OCI-LY1 (cell line): ENCODE data around the gene KCNH1.

Source experiments
- H2AFZ ChIP-seq: fragments of 200-600 bp; sonication (generic), shearing (Covaris generic); 2 replicates; pipeline ENCODE4 v1.6.0; 2014; ENCODE audit warnings: antibody characterized with exemption, mild to moderate bottlenecking, low read length
- H3F3A ChIP-seq: fragments of 200-600 bp; sonication (generic), shearing (Covaris generic); 2 replicates; pipeline ENCODE4 v1.6.0; 2014; ENCODE audit warnings: mild to moderate bottlenecking, antibody characterized with exemption, low read length, moderate library complexity; ENCODE audit not compliant: insufficient read depth
- H3K27ac ChIP-seq: fragments of 200-600 bp; sonication (generic); 2 replicates; pipeline ENCODE4 v1.5.1; 2014; ENCODE audit warnings: low read length, mixed run types, mild to moderate bottlenecking, low read depth; ENCODE audit not compliant: poor library complexity, severe bottlenecking
- H3K27me3 ChIP-seq: fragments of 200-600 bp; sonication (generic); 2 replicates; pipeline ENCODE4 v1.6.0; 2014; ENCODE audit warnings: antibody characterized with exemption, mild to moderate bottlenecking, low read length, moderate library complexity; ENCODE audit not compliant: insufficient read depth
- H3K36me3 ChIP-seq: fragments of 200-600 bp; sonication (generic); 2 replicates; pipeline ENCODE4 v1.6.1; 2014; ENCODE audit warnings: mild to moderate bottlenecking, antibody characterized with exemption, low read length, moderate library complexity, mixed read lengths; ENCODE audit not compliant: insufficient read depth
- H3K4me1 ChIP-seq: fragments of 200-600 bp; sonication (generic); 2 replicates; pipeline ENCODE4 v1.5.1; 2014; ENCODE audit warnings: mild to moderate bottlenecking, low read length, moderate library complexity; ENCODE audit not compliant: insufficient read depth, severe bottlenecking
- H3K4me2 ChIP-seq: fragments of 200-600 bp; sonication (generic), shearing (Covaris generic); 2 replicates; pipeline ENCODE4 v1.6.1; 2014; ENCODE audit warnings: low read length
- H3K4me3 ChIP-seq: fragments of 200-600 bp; sonication (generic); 2 replicates; pipeline ENCODE4 v1.5.1; 2014; ENCODE audit warnings: low read length, low read depth, mild to moderate bottlenecking, mixed read lengths; ENCODE audit not compliant: poor library complexity, severe bottlenecking
- H3K79me2 ChIP-seq: fragments of 200-600 bp; shearing (Covaris generic); 2 replicates; pipeline ENCODE4 v1.6.1; 2016; ENCODE audit warnings: mixed run types, low read length, mixed read lengths; ENCODE audit not compliant: insufficient read depth
- H3K9ac ChIP-seq: fragments of 200-600 bp; sonication (generic), shearing (Covaris generic); 2 replicates; pipeline ENCODE4 v1.6.1; 2014; ENCODE audit warnings: mild to moderate bottlenecking, low read length, mixed read lengths
- H3K9me2 ChIP-seq: fragments of 200-600 bp; sonication (generic), shearing (Covaris generic); 2 replicates; pipeline ENCODE4 v1.6.1; 2014; ENCODE audit warnings: low read depth, mild to moderate bottlenecking, low read length, mixed read lengths
- H3K9me3 ChIP-seq: fragments of 200-600 bp; shearing (Covaris generic); 2 replicates; pipeline ENCODE4 v1.6.1; 2014; ENCODE audit warnings: low read length, mixed read lengths
- H4K20me1 ChIP-seq: fragments of 200-600 bp; sonication (generic), shearing (Covaris generic); 2 replicates; pipeline ENCODE4 v1.6.0; 2016; ENCODE audit warnings: mild to moderate bottlenecking, low read length; ENCODE audit not compliant: insufficient read depth
- CTCF ChIP-seq: fragments of 200-600 bp; sonication (generic), shearing (Covaris generic); IDR thresholded peaks from 2 replicates; pipeline ENCODE4 v1.5.1; 2017; ENCODE audit warnings: mild to moderate bottlenecking, antibody characterized with exemption, low read length, moderate library complexity, mixed read lengths
- EZH2 ChIP-seq: fragments of 200-600 bp; sonication (generic), shearing (Covaris generic); IDR thresholded peaks from 2 replicates; pipeline ENCODE4 v1.8.0; 2017; ENCODE audit warnings: borderline replicate concordance, mixed run types, mild to moderate bottlenecking, antibody characterized with exemption, low read length, moderate library complexity, mixed read lengths

KCNH1 gene

GRCh38 chr1:211091867-211092266 lies 42.1 kb downstream of the KCNH1 start:
- no peaks in the 10 kb centered on the region for H3F3A ChIP-seq
- no peak overlapping the region for H3K4me3 ChIP-seq
- H3K27me3 ChIP-seq = no peaks in the 10 kb centered on the region

GRCh38 chr1:211089536-211089935 lies 44.4 kb downstream of the KCNH1 start:
- Histone ChIP-seq H3K4me3 (no peak overlapping the region), H3K9me3 (no peaks in the 10 kb centered on the region), H3K36me3 (no peaks in the 10 kb centered on the region), H3K9ac (no peak overlapping the region), H3K27ac (no peak overlapping the region), H3K4me1 (no peaks in the 10 kb centered on the region), H4K20me1 (no peaks in the 10 kb centered on the region), H3K79me2 (no peaks in the 10 kb centered on the region), H3F3A (no peaks in the 10 kb centered on the region), H3K27me3 (no peaks in the 10 kb centered on the region), H3K9me2 (no peaks in the 10 kb centered on the region), H2AFZ (no peak overlapping the region), H3K4me2 (no peak overlapping the region)
- TF ChIP-seq CTCF = no peak
- no peak for TF ChIP-seq EZH2

More at GRCh38 chr1:211091867-211092266, 42.1 kb downstream of the KCNH1 start:
- Histone ChIP-seq H4K20me1 (no peaks in the 10 kb centered on the region), H3K79me2 (no peaks in the 10 kb centered on the region), H3K27ac (no peak overlapping the region), H3K4me1 (no peaks in the 10 kb centered on the region), H3K9ac (no peak overlapping the region), H3K36me3 (no peaks in the 10 kb centered on the region), H3K9me2 (no peaks in the 10 kb centered on the region), H2AFZ (no peak overlapping the region), H3K9me3 (no peaks in the 10 kb centered on the region), H3K4me2 (no peak overlapping the region)
- TF ChIP-seq CTCF (no peak), EZH2 (no peak)

- no peaks in the 10 kb centered on the region for H3K4me1 ChIP-seq
- H2AFZ ChIP-seq = no peak overlapping the region
- no peaks in the 10 kb centered on the region for H3K36me3 ChIP-seq
- no peaks in the 10 kb centered on the region for H3K9me2 ChIP-seq
- no peaks in the 10 kb centered on the region for H4K20me1 ChIP-seq
- H3K4me2 ChIP-seq = no peak overlapping the region
- no peak overlapping the region for H3K9ac ChIP-seq
- no peaks in the 10 kb centered on the region for H3K79me2 ChIP-seq
- H3F3A ChIP-seq = no peaks in the 10 kb centered on the region
- no peak overlapping the region for H3K4me3 ChIP-seq
- TF ChIP-seq EZH2 (no peak), CTCF (no peak)
- H3K27ac ChIP-seq = no peak overlapping the region
- H3K9me3 ChIP-seq = no peaks in the 10 kb centered on the region
- H3K27me3 ChIP-seq = no peaks in the 10 kb centered on the region
Measured at GRCh38 chr1:211088156-211088555, 45.8 kb downstream of the KCNH1 start.
